ENCODE measurements around the gene CFAP97D1.

Gene CFAP97D1

DNA sequence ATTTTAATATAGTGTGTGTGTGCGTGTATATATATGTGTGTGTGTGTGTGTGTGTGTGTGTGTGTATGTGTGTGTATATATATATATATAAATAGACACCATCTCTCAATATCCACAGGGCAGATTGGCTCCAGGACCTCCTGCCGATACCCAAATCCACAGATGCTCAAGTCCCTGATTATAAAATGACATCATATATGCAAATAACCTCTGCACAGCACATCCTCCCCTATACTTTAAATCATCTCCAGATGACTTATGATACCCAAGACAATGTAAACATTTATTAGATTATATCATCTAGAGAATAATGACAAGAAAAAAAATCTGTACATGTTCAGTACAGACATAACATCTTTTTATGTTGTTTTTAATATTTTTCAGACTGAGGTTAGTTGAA, 9.3 kb upstream of the CFAP97D1 start:
- TF ChIP-seq, protein P1, sequence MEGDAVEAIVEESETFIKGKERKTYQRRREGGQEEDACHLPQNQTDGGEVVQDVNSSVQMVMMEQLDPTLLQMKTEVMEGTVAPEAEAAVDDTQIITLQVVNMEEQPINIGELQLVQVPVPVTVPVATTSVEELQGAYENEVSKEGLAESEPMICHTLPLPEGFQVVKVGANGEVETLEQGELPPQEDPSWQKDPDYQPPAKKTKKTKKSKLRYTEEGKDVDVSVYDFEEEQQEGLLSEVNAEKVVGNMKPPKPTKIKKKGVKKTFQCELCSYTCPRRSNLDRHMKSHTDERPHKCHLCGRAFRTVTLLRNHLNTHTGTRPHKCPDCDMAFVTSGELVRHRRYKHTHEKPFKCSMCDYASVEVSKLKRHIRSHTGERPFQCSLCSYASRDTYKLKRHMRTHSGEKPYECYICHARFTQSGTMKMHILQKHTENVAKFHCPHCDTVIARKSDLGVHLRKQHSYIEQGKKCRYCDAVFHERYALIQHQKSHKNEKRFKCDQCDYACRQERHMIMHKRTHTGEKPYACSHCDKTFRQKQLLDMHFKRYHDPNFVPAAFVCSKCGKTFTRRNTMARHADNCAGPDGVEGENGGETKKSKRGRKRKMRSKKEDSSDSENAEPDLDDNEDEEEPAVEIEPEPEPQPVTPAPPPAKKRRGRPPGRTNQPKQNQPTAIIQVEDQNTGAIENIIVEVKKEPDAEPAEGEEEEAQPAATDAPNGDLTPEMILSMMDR (IDR thresholded peaks at IDR 0.05; ENCODE audit: insufficient read depth, low read depth, low read length, missing control alignments), result no peak
- no peak for DNase-seq (ENCODE audit: low read depth)
- H3K4me3 ChIP-seq (ENCODE audit: low read depth, low read length), result no peak overlapping the region

DNA sequence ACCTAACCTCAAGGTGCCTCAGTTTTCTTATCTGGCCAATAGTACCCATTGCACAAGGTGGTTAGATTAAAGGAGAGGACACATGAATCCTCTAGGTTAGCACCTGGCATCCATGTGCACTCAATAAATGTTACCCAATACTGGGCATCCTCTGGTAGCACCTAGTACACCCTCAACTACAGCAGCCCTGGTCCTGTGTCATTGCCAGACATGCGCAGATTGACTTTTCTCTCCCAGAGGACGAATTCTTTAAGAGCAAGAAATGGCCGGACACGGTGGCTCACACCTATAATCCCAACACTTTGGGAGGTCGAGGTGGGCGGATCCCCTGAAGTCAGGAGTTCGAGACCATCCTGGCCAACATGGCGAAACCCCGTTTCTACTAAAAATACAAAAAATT, 8.8 kb upstream of the CFAP97D1 start:
- TF ChIP-seq, protein P1 (IDR thresholded peaks at IDR 0.05; ENCODE audit: insufficient read depth, low read depth, low read length, missing control alignments), result no peak
- DNase-seq (ENCODE audit: low read depth), result no peak

DNA sequence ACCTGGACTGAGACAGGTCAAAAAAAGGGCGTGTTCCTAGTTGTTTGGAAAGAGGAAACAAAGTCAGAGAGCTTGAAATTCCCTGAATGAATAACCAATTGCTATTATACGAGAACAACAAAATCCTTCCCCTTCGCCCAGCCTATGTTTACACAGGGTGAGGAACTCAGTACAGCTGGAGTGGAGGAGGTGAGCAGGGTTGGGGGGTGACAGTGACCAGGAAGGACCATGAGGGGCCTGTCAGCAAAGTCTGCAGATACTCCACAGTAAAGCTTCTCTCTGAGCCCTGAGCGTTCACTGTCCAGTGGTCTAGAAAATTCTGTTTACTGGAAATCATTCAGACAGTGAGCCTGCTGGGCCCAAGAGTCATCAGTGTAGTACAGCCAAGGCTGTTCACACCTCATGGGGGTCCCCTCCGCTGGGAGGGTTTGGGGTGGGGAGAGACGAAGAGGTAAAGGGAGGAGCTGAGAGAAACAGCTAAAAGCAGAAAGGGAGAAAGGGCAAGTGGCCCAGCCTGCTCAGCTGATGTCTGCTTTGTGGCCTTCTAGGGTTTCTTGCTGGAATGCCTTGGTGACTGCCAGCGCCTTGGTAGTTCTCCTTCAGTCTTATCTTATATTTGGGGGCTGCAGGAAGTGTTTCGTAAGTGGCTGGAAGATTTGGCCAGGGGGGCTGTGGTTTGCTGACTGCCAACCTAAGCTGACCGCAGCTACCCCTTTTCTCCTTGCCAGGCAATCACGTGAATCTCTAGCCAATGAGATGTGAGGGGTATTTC, 7.2 kb upstream of the CFAP97D1 start:
- TF ChIP-seq, protein P1 (IDR thresholded peaks at IDR 0.05; ENCODE audit: insufficient read depth, low read depth, low read length, missing control alignments), result no peak
- no peak for DNase-seq (ENCODE audit: low read depth)
- H3K4me3 ChIP-seq (ENCODE audit: low read depth, low read length), result no peak overlapping the region

More for the DNA sequence above, 8.8 kb upstream of the CFAP97D1 start:
- H3K4me3 ChIP-seq (ENCODE audit: low read depth, low read length), result no peak overlapping the region

DNA sequence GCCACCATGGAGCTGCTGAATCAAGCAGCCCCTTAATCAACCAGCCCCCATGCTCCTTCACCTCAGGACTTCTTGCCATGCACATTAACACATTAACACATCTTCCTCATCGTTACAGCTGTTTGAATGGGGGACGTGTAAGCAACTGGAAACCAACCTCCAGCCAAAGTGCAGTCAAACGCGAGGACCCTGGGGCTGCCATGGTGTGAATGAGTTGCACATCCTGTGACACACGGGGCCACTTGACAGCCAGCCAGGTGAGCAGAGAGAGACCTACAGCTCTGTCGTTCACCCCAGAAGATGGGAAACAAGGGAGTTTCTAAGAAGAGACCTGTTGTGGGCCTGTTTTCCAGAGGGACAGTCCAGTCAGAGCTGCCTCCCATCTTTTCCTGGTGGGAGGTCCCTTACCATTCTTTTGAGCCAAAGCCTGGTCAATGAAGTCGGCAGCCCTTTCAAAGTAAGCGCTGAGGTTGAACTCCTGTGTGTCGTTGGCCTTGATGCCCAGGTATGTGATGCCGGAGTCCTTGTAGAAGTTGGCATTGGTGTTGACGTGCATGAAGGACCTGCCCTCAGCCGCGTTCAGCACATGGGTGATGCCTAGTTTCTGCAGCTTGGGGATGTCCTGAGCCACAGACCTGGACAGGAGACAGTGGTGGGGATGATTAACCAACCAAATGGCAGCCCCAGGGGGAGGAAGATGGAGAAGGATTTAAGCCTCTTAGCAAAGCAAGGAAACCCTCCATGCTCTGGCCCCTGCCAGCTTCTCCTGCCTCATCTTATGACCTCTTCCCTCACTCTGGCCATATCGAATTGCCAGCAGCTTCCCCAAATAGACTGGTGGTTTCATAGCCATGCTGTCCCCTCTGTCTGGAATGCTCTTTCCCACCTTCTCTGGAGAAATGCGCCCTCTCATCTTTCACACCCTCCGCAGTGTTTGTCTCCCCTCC, 5.7 kb upstream of the CFAP97D1 start:
- TF ChIP-seq, protein P1 (IDR thresholded peaks at IDR 0.05; ENCODE audit: insufficient read depth, low read depth, low read length, missing control alignments), result no peak
- no peak for DNase-seq (ENCODE audit: low read depth)
- no peak overlapping the region for H3K4me3 ChIP-seq (ENCODE audit: low read depth, low read length)

DNA sequence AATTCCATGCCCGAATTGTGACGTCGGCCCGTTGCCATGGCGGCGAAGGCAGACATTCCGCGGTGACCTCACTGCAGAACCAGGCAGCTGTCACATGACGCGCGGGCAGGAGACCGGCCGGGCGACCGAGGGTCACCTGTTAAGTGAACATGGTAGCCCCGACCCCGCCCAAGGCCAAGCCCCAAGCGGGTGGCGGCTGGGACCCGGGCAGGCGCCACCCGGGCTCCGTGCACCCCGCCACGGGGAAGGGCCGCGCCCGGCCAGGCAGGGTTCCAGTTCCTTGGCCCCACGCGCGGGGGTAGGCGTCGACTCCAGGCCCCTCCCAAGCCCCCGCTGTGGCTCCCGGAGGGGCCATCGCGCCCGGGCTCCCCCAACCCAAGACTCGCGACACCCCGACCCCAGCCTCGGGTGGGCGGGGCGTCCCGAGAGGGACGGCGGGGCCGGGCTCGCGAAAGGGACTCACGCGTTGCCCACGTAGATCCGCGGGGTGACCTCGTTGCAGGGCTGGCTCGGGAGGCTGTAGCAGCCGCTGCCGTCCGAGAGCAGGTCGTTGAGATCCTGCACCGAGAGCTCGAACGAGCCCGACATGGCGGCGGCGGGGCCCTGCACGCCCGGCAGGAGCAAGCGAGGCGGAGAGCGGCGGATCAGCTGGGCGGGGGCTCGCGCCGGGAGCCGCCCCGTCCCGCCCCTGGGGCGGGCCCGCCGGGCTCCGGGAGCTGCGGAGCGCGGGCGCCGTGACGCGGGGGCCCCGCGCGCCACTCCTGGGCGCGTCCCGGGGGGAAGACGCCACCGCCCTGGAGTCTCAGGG, 1.7 kb upstream of the CFAP97D1 start, which contains the start of gene DUSP3:
TSS of gene DUSP3 (minus strand) at position 641 of the 808 bp plus-strand sequence. CDS start at position 588, 53 bp downstream.
- H3K4me3 ChIP-seq (ENCODE audit: low read depth, low read length), result peak within 1 kb of the TSS; percentile 84
- peak; percentile 72 for DNase-seq (ENCODE audit: low read depth)
- TF ChIP-seq, protein P1 (IDR thresholded peaks at IDR 0.05; ENCODE audit: insufficient read depth, low read depth, low read length, missing control alignments), result no peak
